PC-9 (cell line): ENCODE measurements around the gene CCNL2. TPM values are rescaled to one million over a fixed set of nuclear protein-coding genes. Genes with fewer than 3 reads are reported as not detected.

ENCODE experiments used
- BruUV-seq: library from RNA; stranded (reverse); fragments of 400-500 nt; replicated peaks from 2 replicates; lab custom pipeline; 2021; lab: Mats Ljungman, UMichigan
- CTCF ChIA-PET: fragments of 300-600 bp; sonication (Branson Sonifier 250); formaldehyde crosslinking; loops from one replicate; lab custom pipeline; 2022; ENCODE audit warnings: antibody characterized with exemption; lab: Charles Lee
- POLR2A ChIA-PET: fragments of 300-600 bp; sonication (Branson Sonifier 250); formaldehyde crosslinking; loops from one replicate; lab custom pipeline; 2022; ENCODE audit warnings: antibody characterized with exemption; ENCODE audit not compliant: unreplicated experiment; lab: Charles Lee
- DNase-seq, 2 experiments: peaks; one replicate each; pipeline versions ENCODE4 v3.0.0 to v3.0.0-alpha.2; 2015 to 2022; ENCODE audit warnings: mixed read lengths in 1 of 2
- H2AFZ ChIP-seq: fragments of 200-600 bp; sonication (generic); 2 replicates; pipeline ENCODE4 v1.8.1; 2017; ENCODE audit warnings: antibody characterized with exemption
- H3F3A ChIP-seq: fragments of 200-600 bp; sonication (generic); 2 replicates; pipeline ENCODE4 v1.8.1; 2017; ENCODE audit warnings: antibody characterized with exemption, mild to moderate bottlenecking, low read depth; ENCODE audit not compliant: insufficient read depth
- H3K27ac ChIP-seq: fragments of 200-600 bp; sonication (generic); 2 replicates; pipeline ENCODE4 v1.6.1; 2016; ENCODE audit warnings: mixed run types
- H3K27me3 ChIP-seq: fragments of 200-600 bp; sonication (generic); 2 replicates; pipeline ENCODE4 v1.6.1; 2016; ENCODE audit warnings: low read depth, mixed run types; ENCODE audit not compliant: insufficient read depth
- H3K36me3 ChIP-seq: fragments of 200-600 bp; sonication (generic); 2 replicates; pipeline ENCODE4 v1.6.1; 2016; ENCODE audit warnings: low read depth, mixed run types
- H3K4me1 ChIP-seq: fragments of 200-600 bp; sonication (generic); replicated peaks from 2 replicates; pipeline ENCODE4 v1.6.1; 2016; ENCODE audit warnings: mixed run types; ENCODE audit not compliant: insufficient read depth
- H3K4me2 ChIP-seq: fragments of 200-600 bp; sonication (generic); 2 replicates; pipeline ENCODE4 v1.6.1; 2017; ENCODE audit warnings: mixed run types
- H3K4me3 ChIP-seq: fragments of 200-600 bp; sonication (generic); 2 replicates; pipeline ENCODE4 v1.6.1; 2016; ENCODE audit warnings: mixed run types
- H3K79me2 ChIP-seq: fragments of 200-600 bp; sonication (generic); 2 replicates; pipeline ENCODE4 v1.6.1; 2017; ENCODE audit warnings: low read depth, mixed run types
- H3K9me2 ChIP-seq: fragments of 200-600 bp; sonication (generic); 2 replicates; pipeline ENCODE4 v1.8.1; 2017; ENCODE audit warnings: mild to moderate bottlenecking; ENCODE audit not compliant: insufficient read depth
- H3K9me3 ChIP-seq: fragments of 200-600 bp; sonication (generic); 2 replicates; pipeline ENCODE4 v1.8.1; 2016; ENCODE audit warnings: low read depth; ENCODE audit not compliant: insufficient read depth
- H4K20me1 ChIP-seq: fragments of 200-600 bp; sonication (generic); 2 replicates; pipeline ENCODE4 v1.8.1; 2017; ENCODE audit not compliant: insufficient read depth
- CTCF ChIP-seq: fragments of 200-600 bp; sonication (generic); conservative IDR thresholded peaks from 2 replicates; pipeline ENCODE4 v1.6.1; 2017; ENCODE audit warnings: mixed run types, antibody characterized with exemption, mild to moderate bottlenecking, moderate library complexity
- EZH2 ChIP-seq: fragments of 200-600 bp; sonication (generic); IDR thresholded peaks from 2 replicates; pipeline ENCODE4 v1.8.0; 2017; ENCODE audit warnings: antibody characterized with exemption, low read depth
- intact Hi-C: fragments of 100-400 bp; cut with micrococcal nuclease; formaldehyde crosslinking; loops from one replicate; pipeline ENCODE4 v1.10.0; 2022; ENCODE audit not compliant: unreplicated experiment
- total RNA-seq: library from RNA; stranded (reverse); gene quantifications from 2 replicates; pipeline ENCODE4 v1.2.3, GENCODE V29; 2021

Gene CCNL2
- total RNA-seq, 1 experiment from 2014 or later: 162 TPM

- H3K27ac ChIP-seq: no peak overlapping the region
- no peak overlapping the region for H2AFZ ChIP-seq
- intact Hi-C loops: no loop called here
- no peak for TF ChIP-seq EZH2
- no peak for TF ChIP-seq CTCF
- ChIA-PET POLR2A (interaction anchor here (0.7 kb wide), 1 partner anchor 13 kb away, joined by 3 read pairs; no protein-coding TSS in a partner anchor), CTCF (interaction anchor here (0.6 kb wide), 1 partner anchor 93 kb away, joined by 5 read pairs; no protein-coding TSS in a partner anchor)
- peaks cover 27% of the 10 kb centered on the region; the same call in 1 of the 2 replicates for H3F3A ChIP-seq
- no peaks in the 10 kb centered on the region for H3K9me2 ChIP-seq
- peaks cover 10% of the 10 kb centered on the region; the same call in 1 of the 2 replicates for H3K36me3 ChIP-seq
- H3K4me3 ChIP-seq: no peak overlapping the region
- H3K27me3 ChIP-seq: no peaks in the 10 kb centered on the region
- peaks cover 9% of the 10 kb centered on the region for H4K20me1 ChIP-seq
- H3K79me2 ChIP-seq: peaks cover 25% of the 10 kb centered on the region
- BruUV-seq: no TSS peak
- no peak for DNase-seq
- no peaks in the 10 kb centered on the region for H3K9me3 ChIP-seq
- no peak overlapping the region for H3K4me2 ChIP-seq
- H3K4me1 ChIP-seq: peaks cover 6% of the 10 kb centered on the region
Observed at GRCh38 chr1:1337793-1338147, 61.4 kb downstream of the CCNL2 start.

GRCh38 chr1:1336931-1337792 is 62.0 kb downstream of the CCNL2 start:
- Histone ChIP-seq H3K4me3 (no peak overlapping the region), H4K20me1 (peaks cover 9% of the 10 kb centered on the region), H3K9me3 (no peaks in the 10 kb centered on the region), H3K79me2 (peaks cover 19% of the 10 kb centered on the region), H3K27me3 (no peaks in the 10 kb centered on the region), H3K4me2 (no peak overlapping the region), H2AFZ (no peak overlapping the region), H3K4me1 (no peaks in the 10 kb centered on the region), H3K27ac (no peak overlapping the region), H3K9me2 (no peaks in the 10 kb centered on the region), H3F3A (peaks cover 21% of the 10 kb centered on the region; the same call in 1 of the 2 replicates), H3K36me3 (peaks cover 10% of the 10 kb centered on the region; the same call in 1 of the 2 replicates)
- POLR2A ChIA-PET: interaction anchor here (0.7 kb wide), 1 partner anchor 12 kb away, joined by 3 read pairs; no protein-coding TSS in a partner anchor
- intact Hi-C loops: no loop called here
- DNase-seq: no peak
- no TSS peak for BruUV-seq
- CTCF ChIA-PET: no interaction called here
- no peak for TF ChIP-seq EZH2

- Histone ChIP-seq H3K9me3 (no peaks in the 10 kb centered on the region), H2AFZ (no peak overlapping the region), H3K4me3 (no peak overlapping the region), H3K79me2 (peaks cover 12% of the 10 kb centered on the region), H3K4me1 (peaks cover 2% of the 10 kb centered on the region), H3K4me2 (no peak overlapping the region), H3K27me3 (no peaks in the 10 kb centered on the region), H3F3A (peaks cover 17% of the 10 kb centered on the region; the same call in 1 of the 2 replicates), H4K20me1 (peaks cover 9% of the 10 kb centered on the region), H3K36me3 (peaks cover 4% of the 10 kb centered on the region; the same call in 1 of the 2 replicates), H3K9me2 (no peaks in the 10 kb centered on the region), H3K27ac (no peak overlapping the region)
- intact Hi-C loops: no loop called here
- CTCF ChIA-PET: no interaction called here
- no TSS peak for BruUV-seq
- no peak for TF ChIP-seq EZH2
- TF ChIP-seq CTCF: no peak
- POLR2A ChIA-PET: no interaction called here
- DNase-seq: no peak
Observed at GRCh38 chr1:1336446-1336845, 62.7 kb downstream of the CCNL2 start.
